Measurements from ENCODE around the gene ADGRA1. TPM values are rescaled to one million over a fixed set of nuclear protein-coding genes. Genes with fewer than 3 reads are reported as not detected.

Gene ADGRA1
- total and polyA plus RNA-seq, 2 of the 8 experiments (the other 6 are each of a cell fraction or from before 2014, with no cell fraction given): 0.17 to 0.21 TPM

DNA sequence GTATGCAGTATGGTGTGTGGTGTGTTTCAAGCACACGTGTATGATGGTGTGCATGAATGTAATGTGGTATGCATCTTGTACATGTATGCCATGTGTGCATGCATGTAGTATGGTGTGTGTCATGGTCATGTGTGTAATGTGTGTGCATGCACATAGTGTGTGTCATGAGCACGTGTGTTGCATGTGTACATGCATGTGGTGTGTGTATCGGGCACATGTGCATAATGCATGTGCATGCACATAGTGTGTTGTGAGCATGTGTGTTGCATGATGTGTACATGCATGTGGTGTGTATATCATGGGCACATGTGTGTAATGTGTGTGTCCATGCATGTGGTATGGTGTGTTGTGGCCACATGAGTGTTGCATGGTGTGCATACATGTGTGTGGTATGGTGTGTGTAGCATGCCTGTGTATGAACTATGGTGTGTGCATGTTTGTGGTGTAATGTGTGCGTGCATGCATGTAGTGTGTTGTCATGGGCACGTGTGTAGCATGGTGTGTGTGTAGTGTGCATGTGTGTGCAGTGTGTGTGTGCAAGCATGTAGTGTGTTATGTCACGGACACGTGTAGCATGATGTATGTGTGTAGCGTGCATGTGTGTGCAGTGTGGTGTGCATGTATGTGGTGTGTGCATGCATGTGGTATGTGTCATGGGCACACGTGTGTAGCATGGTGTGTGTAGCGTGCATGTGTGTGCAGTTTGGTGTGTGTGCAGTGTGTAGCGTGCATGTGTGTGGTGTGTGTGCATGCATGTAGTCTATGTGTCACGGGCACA, 89.8 kb downstream of the ADGRA1 start (continued):
- no peak for TF ChIP-seq CBX5 (IDR thresholded peaks at IDR 0.05; ENCODE audit: low read depth, low read length)
- TF ChIP-seq SUZ12 (IDR thresholded peaks at IDR 0.05; ENCODE audit: low read length): no peak
